Activated naive CD4-positive, alpha-beta T cell treated with anti-CD3 and anti-CD28 coated beads for 36 hours (primary cell): ENCODE data around the gene PRKCE. TPM values are rescaled to one million over a fixed set of nuclear protein-coding genes. Genes with fewer than 3 reads are reported as not detected.

Source experiments
- CTCF ChIA-PET: fragments of 350-600 bp; sonication (Branson Sonifier 250); formaldehyde crosslinking; loops from one replicate; lab custom pipeline; 2021; ENCODE audit warnings: antibody characterized with exemption; lab: Charles Lee
- DNase-seq: peaks from one replicate; pipeline ENCODE4 v3.0.0-alpha.2; 2020
- H3K27ac Mint-ChIP-seq: one replicate; pipeline ENCODE4 v1.8.0; 2021; ENCODE audit warnings: mild to moderate bottlenecking, mixed read lengths
- H3K27me3 Mint-ChIP-seq: one replicate; pipeline ENCODE4 v1.8.0; 2021; ENCODE audit warnings: low read depth, mixed read lengths
- H3K36me3 Mint-ChIP-seq: one replicate; pipeline ENCODE4 v1.8.0; 2021; ENCODE audit warnings: low read depth, mixed read lengths
- H3K4me1 Mint-ChIP-seq: one replicate; pipeline ENCODE4 v1.8.0; 2021; ENCODE audit warnings: low read depth, mixed read lengths
- H3K4me3 Mint-ChIP-seq: one replicate; pipeline ENCODE4 v1.8.0; 2021; ENCODE audit warnings: mild to moderate bottlenecking, moderate library complexity, mixed read lengths
- H3K9me3 Mint-ChIP-seq: one replicate; pipeline ENCODE4 v1.8.0; 2021; ENCODE audit warnings: mixed read lengths
- intact Hi-C: fragments of 100-400 bp; cut with micrococcal nuclease; formaldehyde crosslinking; loops from one replicate; pipeline ENCODE4 v1.15.1; 2023
- total RNA-seq, 2 experiments: library from RNA; stranded (reverse); gene quantifications; one replicate each; pipeline ENCODE4 v1.2.3, GENCODE V29; 2021

Gene PRKCE
- total RNA-seq, 2 experiments from 2014 or later, result 9.4 to 10.6 TPM

DNA sequence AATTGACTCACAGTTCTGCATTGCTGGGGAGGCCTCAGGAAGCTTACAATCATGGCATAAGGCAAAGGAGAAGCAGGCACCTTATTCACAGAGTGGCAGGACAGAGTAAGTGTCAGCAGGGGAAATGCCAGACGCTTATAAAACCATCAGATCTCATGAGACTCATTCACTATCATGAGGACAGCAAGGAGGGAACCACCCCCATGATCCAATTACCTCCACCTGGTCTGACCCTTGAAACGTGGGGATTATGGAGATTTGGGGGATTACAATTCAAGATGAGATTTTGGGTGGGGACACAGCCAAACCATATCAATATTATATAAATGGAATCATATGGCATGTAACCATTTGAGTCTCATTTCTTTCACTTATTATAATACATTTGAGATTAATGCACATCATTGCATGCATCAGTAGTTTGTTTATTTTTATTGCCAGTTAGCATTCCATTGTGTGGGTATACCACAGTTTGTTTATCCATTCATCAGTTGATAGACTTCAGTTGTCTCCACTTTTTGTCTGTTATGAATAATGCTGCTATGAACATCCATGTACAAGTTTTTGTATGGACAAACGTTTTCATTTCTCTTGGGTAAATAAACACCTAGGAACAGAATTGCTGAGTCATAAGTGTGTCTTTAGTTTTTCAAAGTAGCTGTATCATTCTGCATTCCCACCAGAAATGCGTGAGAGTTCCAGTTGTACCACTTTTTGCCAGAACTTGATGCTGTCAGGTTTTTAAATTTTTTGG, 34.6 kb upstream of the PRKCE start:
- DNase-seq, result no peak
- Mint-ChIP-seq H3K36me3 (no peaks in the 10 kb centered on the region), H3K9me3 (no peaks in the 10 kb centered on the region), H3K4me1 (peaks cover 2% of the 10 kb centered on the region), H3K27me3 (peaks cover 4% of the 10 kb centered on the region), H3K4me3 (no peak overlapping the region), H3K27ac (no peak overlapping the region)
- intact Hi-C loops, result loop anchor here (10.0 kb wide), 1 partner anchor 452 kb away; no protein-coding TSS in a partner anchor
- CTCF ChIA-PET, result interaction anchor here (1.2 kb wide), 1 partner anchor 10 kb away, joined by 5 read pairs; no protein-coding TSS in a partner anchor

DNA sequence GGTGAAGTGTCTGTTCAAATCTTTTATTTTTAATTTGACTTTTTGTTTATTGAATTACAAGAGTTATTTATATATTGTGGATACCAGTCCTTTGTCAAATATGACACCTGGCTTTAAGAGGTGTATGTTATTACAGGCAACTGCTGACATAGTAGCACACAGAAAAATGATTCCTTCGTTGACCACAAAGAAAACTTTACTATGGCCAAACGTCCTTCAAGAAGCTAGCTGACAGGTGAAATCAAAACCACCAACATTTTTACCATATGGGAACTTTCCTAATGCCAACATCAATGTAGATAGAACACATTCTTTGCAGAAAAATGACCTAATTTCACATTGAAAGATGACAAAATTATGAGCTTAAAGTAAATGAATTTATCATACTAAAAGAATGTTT, 34.0 kb upstream of the PRKCE start:
- H3K9me3 Mint-ChIP-seq, result no peaks in the 10 kb centered on the region
- peaks cover 8% of the 10 kb centered on the region for H3K27me3 Mint-ChIP-seq
- no peak overlapping the region for H3K4me3 Mint-ChIP-seq
- CTCF ChIA-PET, result interaction anchor here (0.8 to 1.2 kb wide), 2 partner anchors 10 to 318 kb away, joined by 3 to 5 read pairs; no protein-coding TSS in a partner anchor
- intact Hi-C loops, result loop anchor here (10.0 kb wide), 1 partner anchor 453 kb away; no protein-coding TSS in a partner anchor
- no peak for DNase-seq
- H3K36me3 Mint-ChIP-seq, result no peaks in the 10 kb centered on the region
- no peak overlapping the region for H3K27ac Mint-ChIP-seq
- H3K4me1 Mint-ChIP-seq, result peaks cover 2% of the 10 kb centered on the region

DNA sequence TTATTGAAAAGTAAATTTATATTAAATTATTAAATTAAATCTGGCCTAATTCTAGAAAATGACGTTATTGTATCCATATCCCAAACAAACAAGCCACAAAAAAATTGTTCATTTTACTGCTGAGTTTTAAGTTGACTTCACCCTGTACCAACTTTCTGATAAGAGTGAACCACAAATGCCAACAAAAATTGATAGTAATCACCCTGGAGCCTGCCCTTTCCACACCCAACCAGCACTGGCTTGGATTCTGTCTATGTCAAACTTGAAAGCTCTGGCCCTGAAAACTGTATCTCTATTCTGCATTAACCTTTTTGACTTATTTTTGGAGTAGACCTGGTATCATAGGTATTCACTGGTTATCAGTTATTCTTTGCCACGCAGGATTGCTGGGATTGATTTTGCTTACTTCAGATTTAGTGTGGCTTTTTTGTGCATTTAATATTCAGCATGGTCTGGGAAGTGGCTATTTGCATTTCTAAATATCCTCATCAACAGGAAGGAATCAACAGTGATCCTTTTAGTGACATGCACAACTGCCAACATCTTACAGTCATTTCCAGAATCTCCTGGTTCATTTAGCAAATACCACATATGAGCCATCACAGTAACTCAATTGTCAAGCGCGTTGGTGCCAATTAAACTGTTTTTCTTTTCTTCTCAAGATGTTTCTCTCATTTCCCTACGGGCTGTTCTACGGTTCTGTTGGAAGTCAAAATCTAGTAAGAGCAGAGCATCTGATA, 29.0 kb upstream of the PRKCE start:
- Mint-ChIP-seq H3K4me1 (peaks cover 2% of the 10 kb centered on the region), H3K36me3 (no peaks in the 10 kb centered on the region), H3K4me3 (no peak overlapping the region), H3K9me3 (no peaks in the 10 kb centered on the region), H3K27ac (no peak overlapping the region), H3K27me3 (peaks cover 11% of the 10 kb centered on the region)
- CTCF ChIA-PET, result no interaction called here
- DNase-seq, result no peak
- intact Hi-C loops, result no loop called here

- CTCF ChIA-PET, result no interaction called here
- Mint-ChIP-seq H3K4me3 (no peak overlapping the region), H3K36me3 (no peaks in the 10 kb centered on the region), H3K27me3 (peaks cover 11% of the 10 kb centered on the region), H3K9me3 (no peaks in the 10 kb centered on the region), H3K4me1 (peaks cover 2% of the 10 kb centered on the region), H3K27ac (no peak overlapping the region)
- no peak for DNase-seq
- intact Hi-C loops, result no loop called here
These were observed 28.4 kb upstream of the PRKCE start for GRCh38 chr2:45623098-45623497.

- DNase-seq, result no peak
- Mint-ChIP-seq H3K9me3 (no peaks in the 10 kb centered on the region), H3K27me3 (peaks cover 11% of the 10 kb centered on the region), H3K36me3 (no peaks in the 10 kb centered on the region), H3K4me1 (no peaks in the 10 kb centered on the region), H3K27ac (no peak overlapping the region), H3K4me3 (no peak overlapping the region)
- intact Hi-C loops, result no loop called here
- CTCF ChIA-PET, result no interaction called here
These were observed 25.7 kb upstream of the PRKCE start for GRCh38 chr2:45625824-45626223.

DNA sequence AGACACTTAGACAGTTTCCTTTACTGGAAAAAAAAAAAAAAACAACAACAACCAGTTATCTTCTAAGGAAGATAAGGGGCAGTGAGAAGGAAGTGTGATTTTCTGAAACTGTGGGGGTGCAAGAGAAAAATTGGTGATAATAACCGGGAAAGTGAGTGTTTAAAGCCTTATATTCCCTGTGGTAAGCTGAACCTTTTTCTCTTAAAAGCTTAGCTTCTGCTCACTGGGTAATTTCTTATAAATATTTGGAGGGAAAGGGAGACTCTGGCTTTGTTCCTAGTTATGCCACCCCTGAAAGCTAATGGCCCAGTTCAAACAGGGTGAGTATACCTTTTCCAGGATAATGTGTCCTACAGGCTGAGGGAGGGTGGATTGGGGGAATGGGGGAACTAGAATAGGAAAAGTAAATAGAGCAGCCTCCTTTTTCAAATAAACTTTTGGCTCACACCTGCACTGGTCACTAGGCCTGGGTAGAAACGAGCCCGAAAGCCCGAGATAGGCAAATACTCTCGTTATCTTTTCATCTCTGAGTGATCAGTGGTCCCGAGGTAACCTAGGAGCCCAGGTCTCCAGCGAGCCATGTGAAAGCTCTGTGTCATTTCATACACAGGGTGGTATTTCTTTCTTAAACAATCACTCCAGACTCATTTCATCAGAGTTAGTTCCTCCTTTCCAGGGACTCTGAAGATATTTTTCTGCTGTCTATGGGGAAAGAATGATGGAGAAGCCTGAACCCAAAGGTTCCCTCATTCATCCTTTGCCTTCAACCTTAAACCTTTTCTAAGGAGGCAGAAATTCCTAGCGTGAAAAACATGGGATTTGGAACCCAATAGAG, 24.9 kb upstream of the PRKCE start:
- Mint-ChIP-seq H3K27ac (no peak overlapping the region), H3K4me3 (no peak overlapping the region), H3K9me3 (no peaks in the 10 kb centered on the region), H3K36me3 (no peaks in the 10 kb centered on the region), H3K27me3 (peaks cover 13% of the 10 kb centered on the region), H3K4me1 (no peaks in the 10 kb centered on the region)
- intact Hi-C loops, result no loop called here
- no peak for DNase-seq
- CTCF ChIA-PET, result interaction anchor here (0.6 kb wide), 1 partner anchor 529 kb away, joined by 3 read pairs; no protein-coding TSS in a partner anchor

DNA sequence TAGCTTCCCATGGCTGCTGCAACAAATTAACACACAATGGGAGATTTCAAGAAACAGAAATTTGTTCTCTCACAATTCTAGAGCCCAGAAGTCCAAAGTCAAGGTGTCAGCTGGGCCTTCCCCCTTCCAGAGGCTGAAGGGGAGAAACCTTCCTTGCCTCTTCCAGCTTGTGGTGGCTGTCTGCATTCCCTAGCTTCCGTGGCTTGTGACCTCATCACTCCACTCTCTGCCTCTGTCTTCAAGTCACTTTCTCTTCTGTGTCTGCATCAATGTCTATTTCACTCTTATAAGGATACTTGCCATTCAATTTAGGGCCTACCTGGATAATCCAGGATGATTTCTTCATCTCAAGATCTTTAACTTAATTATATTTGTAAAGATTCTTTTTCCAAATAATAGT, 23.6 kb upstream of the PRKCE start:
- no peak overlapping the region for H3K27ac Mint-ChIP-seq
- no peak overlapping the region for H3K4me3 Mint-ChIP-seq
- H3K36me3 Mint-ChIP-seq, result no peaks in the 10 kb centered on the region
- intact Hi-C loops, result no loop called here
- CTCF ChIA-PET, result interaction anchor here (0.5 to 0.6 kb wide), 2 partner anchors 157 to 647 kb away, joined by 3 read pairs; no protein-coding TSS in a partner anchor
- H3K27me3 Mint-ChIP-seq, result peaks cover 6% of the 10 kb centered on the region
- no peaks in the 10 kb centered on the region for H3K9me3 Mint-ChIP-seq
- DNase-seq, result no peak
- no peaks in the 10 kb centered on the region for H3K4me1 Mint-ChIP-seq

DNA sequence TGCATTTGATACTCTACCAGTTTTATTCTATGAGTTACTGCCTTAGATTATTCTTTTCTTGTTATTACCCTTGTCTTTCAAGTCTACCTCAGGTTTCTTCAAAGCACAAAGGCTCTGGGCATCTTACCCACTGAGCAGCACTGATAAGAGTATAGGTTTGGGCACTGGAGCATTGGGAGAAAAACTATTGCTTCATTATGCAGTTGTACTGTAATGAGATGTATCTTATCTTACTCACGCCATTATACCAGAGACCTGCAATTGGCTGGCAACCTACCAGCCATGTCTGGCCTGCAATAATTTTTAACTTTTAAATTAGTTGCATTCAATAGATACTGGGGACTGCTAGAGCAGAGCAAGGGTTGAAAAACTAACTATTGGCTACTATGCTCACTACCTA, 21.5 kb upstream of the PRKCE start:
- Mint-ChIP-seq H3K36me3 (no peaks in the 10 kb centered on the region), H3K9me3 (no peaks in the 10 kb centered on the region), H3K4me3 (no peak overlapping the region), H3K27ac (no peak overlapping the region), H3K4me1 (no peaks in the 10 kb centered on the region), H3K27me3 (peaks cover 5% of the 10 kb centered on the region)
- no peak for DNase-seq
- intact Hi-C loops, result no loop called here
- CTCF ChIA-PET, result no interaction called here

DNA sequence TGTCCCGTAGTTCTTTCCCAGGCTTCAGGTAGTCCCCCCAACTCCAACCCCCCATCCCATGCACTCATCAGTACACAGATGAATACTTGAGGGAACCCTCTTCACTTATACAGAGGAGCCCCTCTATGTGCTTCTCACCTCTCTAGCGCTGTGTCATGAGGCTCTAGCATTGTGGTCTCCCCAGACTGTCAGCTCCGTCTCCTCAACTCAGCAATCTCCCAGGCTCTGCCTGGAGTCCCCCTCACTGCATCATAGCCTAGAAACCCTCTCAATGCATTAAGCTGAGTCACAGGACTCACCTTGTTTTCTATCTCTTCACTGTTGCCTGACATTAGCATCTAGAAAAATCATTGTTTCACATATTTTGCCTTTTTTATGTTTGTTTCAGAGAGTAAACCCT, 20.2 kb upstream of the PRKCE start:
- peaks cover 8% of the 10 kb centered on the region for H3K27me3 Mint-ChIP-seq
- CTCF ChIA-PET, result no interaction called here
- H3K36me3 Mint-ChIP-seq, result no peaks in the 10 kb centered on the region
- intact Hi-C loops, result no loop called here
- no peaks in the 10 kb centered on the region for H3K9me3 Mint-ChIP-seq
- DNase-seq, result no peak
- H3K4me1 Mint-ChIP-seq, result no peaks in the 10 kb centered on the region
- no peak overlapping the region for H3K27ac Mint-ChIP-seq
- H3K4me3 Mint-ChIP-seq, result no peak overlapping the region

GRCh38 chr2:45631955-45632354, 19.5 kb upstream of the PRKCE start:
- Mint-ChIP-seq H3K4me1 (no peaks in the 10 kb centered on the region), H3K27me3 (peaks cover 8% of the 10 kb centered on the region)

DNA sequence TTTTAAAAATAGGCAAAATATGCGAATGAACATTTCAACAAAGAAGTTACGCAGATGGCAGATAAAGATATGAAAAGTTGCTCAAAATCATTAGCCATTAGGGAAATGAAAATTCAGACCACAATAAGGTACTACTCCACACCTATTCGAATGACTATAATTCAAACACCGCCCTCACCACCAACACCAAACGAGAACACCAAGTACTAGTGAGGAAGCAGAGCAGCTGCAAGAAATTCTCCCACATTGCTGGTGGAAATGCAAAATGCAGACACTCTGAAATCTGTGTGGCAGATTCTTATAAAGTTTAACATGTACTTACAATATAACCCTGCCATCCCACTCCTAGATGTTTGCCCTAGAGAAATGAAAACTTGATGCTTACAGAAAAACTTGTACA, 17.3 kb upstream of the PRKCE start:
- intact Hi-C loops, result no loop called here

More at GRCh38 chr2:45631955-45632354, 19.5 kb upstream of the PRKCE start:
- H3K27ac Mint-ChIP-seq, result no peak overlapping the region
- no peaks in the 10 kb centered on the region for H3K36me3 Mint-ChIP-seq
- CTCF ChIA-PET, result no interaction called here
- intact Hi-C loops, result no loop called here
- H3K9me3 Mint-ChIP-seq, result no peaks in the 10 kb centered on the region
- no peak overlapping the region for H3K4me3 Mint-ChIP-seq
- no peak for DNase-seq

GRCh38 chr2:45636008-45636407, 15.5 kb upstream of the PRKCE start:
- no peak for DNase-seq
- H3K4me1 Mint-ChIP-seq, result no peaks in the 10 kb centered on the region
- CTCF ChIA-PET, result interaction anchor here (0.7 kb wide), 1 partner anchor 345 kb away, joined by 3 read pairs; no protein-coding TSS in a partner anchor
- no peaks in the 10 kb centered on the region for H3K9me3 Mint-ChIP-seq
- H3K36me3 Mint-ChIP-seq, result no peaks in the 10 kb centered on the region
- H3K27me3 Mint-ChIP-seq, result peaks cover 20% of the 10 kb centered on the region
- no peak overlapping the region for H3K27ac Mint-ChIP-seq
- H3K4me3 Mint-ChIP-seq, result no peak overlapping the region
- intact Hi-C loops, result no loop called here

More for the DNA sequence above, 17.3 kb upstream of the PRKCE start:
- Mint-ChIP-seq H3K4me3 (no peak overlapping the region), H3K27ac (no peak overlapping the region), H3K27me3 (peaks cover 16% of the 10 kb centered on the region), H3K9me3 (no peaks in the 10 kb centered on the region), H3K4me1 (no peaks in the 10 kb centered on the region), H3K36me3 (no peaks in the 10 kb centered on the region)
- CTCF ChIA-PET, result interaction anchor here (1.4 to 1.6 kb wide), 2 partner anchors 9 to 144 kb away, joined by 4 to 7 read pairs; no protein-coding TSS in a partner anchor
- no peak for DNase-seq
